B cell (primary cell): ENCODE results near the gene ZNF524. TPM values are rescaled to one million over a fixed set of nuclear protein-coding genes. Genes with fewer than 3 reads are reported as not detected.

Experiments used
- ATAC-seq: fragments of 200-7000 bp; cut with Tn5 transposase; one replicate; pipeline ENCODE4 v1.10.0; 2021; ENCODE audit warnings: low read depth, mild to moderate bottlenecking, moderate number of reproducible peaks, moderate library complexity
- CTCF ChIA-PET: fragments of 350-600 bp; sonication (Branson Sonifier 250); formaldehyde crosslinking; loops from one replicate; lab custom pipeline; 2021; ENCODE audit warnings: antibody characterized with exemption, inconsistent platforms; lab: Charles Lee
- POLR2A ChIA-PET: fragments of 350-600 bp; sonication (Branson Sonifier 250); formaldehyde crosslinking; loops from one replicate; lab custom pipeline; 2021; ENCODE audit warnings: antibody characterized with exemption; lab: Charles Lee
- DNase-seq: peaks from one replicate; pipeline ENCODE4 v3.0.0; 2013
- H2AFZ ChIP-seq: 2 replicates; pipeline ENCODE4 v1.6.1; 2012; ENCODE audit warnings: mild to moderate bottlenecking, low read depth, low read length; ENCODE audit not compliant: insufficient read depth, poor library complexity, severe bottlenecking
- H3K27ac ChIP-seq, 2 donors: 1 replicate in 1 of 2; 2 replicates in 1 of 2; pipeline ENCODE4 v1.5.1; 2012 to 2013; ENCODE audit warnings: low read length in 2 of 2, mild to moderate bottlenecking in 2 of 2, moderate library complexity in 1 of 2
- H3K27me3 ChIP-seq, 4 experiments: fragments of 200-600 bp in 1 of 4; sonication (generic) in 1 of 4; replicated peaks in 1 of 4; 1 replicate in 2 of 4; 2 replicates in 2 of 4; pipeline versions ENCODE4 v1.6.1 to v1.7.0; 2013 to 2016; ENCODE audit warnings: low read length in 3 of 4, mild to moderate bottlenecking in 2 of 4, mixed read lengths in 1 of 4, moderate library complexity in 1 of 4; ENCODE audit not compliant: insufficient read depth in 4 of 4, control insufficient read depth in 3 of 4; ENCODE audit errors: control extremely low read depth in 1 of 4
- H3K36me3 ChIP-seq, 2 experiments: replicated peaks in 1 of 2; 1 replicate in 1 of 2; 2 replicates in 1 of 2; pipeline versions ENCODE4 v1.6.1 to v1.7.1; 2013; ENCODE audit warnings: low read length in 1 of 2; ENCODE audit not compliant: insufficient read depth in 2 of 2, control insufficient read depth in 1 of 2; ENCODE audit errors: control extremely low read depth in 1 of 2, extremely low read depth in 1 of 2
- H3K4me1 ChIP-seq, 2 donors: fragments of 200-600 bp in 1 of 2; sonication (generic) in 1 of 2; 1 replicate in 1 of 2; 2 replicates in 1 of 2; pipeline versions ENCODE4 v1.5.1 to v1.6.1; 2013 to 2017; ENCODE audit warnings: low read length in 2 of 2; ENCODE audit not compliant: control insufficient read depth in 2 of 2, insufficient read depth in 2 of 2
- H3K4me2 ChIP-seq: replicated peaks from 2 replicates; pipeline ENCODE3; 2012; ENCODE audit warnings: mild to moderate bottlenecking, low read depth, low read length; ENCODE audit not compliant: poor library complexity, severe bottlenecking
- H3K4me3 ChIP-seq, 5 experiments: fragments of 200-600 bp in 1 of 5; sonication (generic) in 1 of 5; 1 replicate in 3 of 5; 2 replicates in 2 of 5; pipeline versions ENCODE4 v1.5.1 to v1.7.0; 2011 to 2016; ENCODE audit warnings: low read length in 4 of 5, mild to moderate bottlenecking in 4 of 5, low read depth in 2 of 5, control low read depth in 1 of 5, moderate library complexity in 1 of 5; ENCODE audit not compliant: insufficient read depth in 1 of 5; ENCODE audit errors: control extremely low read depth in 1 of 5, extremely low read depth in 1 of 5
- H3K79me2 ChIP-seq: fragments of 200-600 bp; sonication (generic); one replicate; pipeline ENCODE4 v1.6.0; 2016; ENCODE audit warnings: low read length; ENCODE audit not compliant: control insufficient read depth, insufficient read depth
- H3K9ac ChIP-seq: fragments of 200-600 bp; sonication (generic); 2 replicates; pipeline ENCODE4 v1.6.1; 2017; ENCODE audit warnings: mild to moderate bottlenecking, low read length, moderate library complexity
- H3K9me3 ChIP-seq, 3 donors: one replicate each; pipeline versions ENCODE4 v1.6.1 to v1.7.1; 2013; ENCODE audit warnings: low read length in 2 of 3; ENCODE audit not compliant: control insufficient read depth in 2 of 3, insufficient read depth in 1 of 3; ENCODE audit errors: control extremely low read depth in 1 of 3
- H4K20me1 ChIP-seq: 2 replicates; pipeline ENCODE4 v1.6.0; 2012; ENCODE audit warnings: mild to moderate bottlenecking, low read length; ENCODE audit not compliant: insufficient read depth, control insufficient read depth, poor library complexity, severe bottlenecking
- H3K27ac Mint-ChIP-seq: one replicate; pipeline ENCODE4 v1.8.0; 2021; ENCODE audit warnings: mixed read lengths
- H3K27me3 Mint-ChIP-seq: one replicate; pipeline ENCODE4 v1.8.0; 2021; ENCODE audit warnings: mixed read lengths
- H3K4me1 Mint-ChIP-seq: one replicate; pipeline ENCODE4 v1.8.0; 2021; ENCODE audit warnings: mixed read lengths
- H3K4me3 Mint-ChIP-seq: one replicate; pipeline ENCODE4 v1.8.0; 2021; ENCODE audit warnings: mixed read lengths
- H3K9me3 Mint-ChIP-seq: one replicate; pipeline ENCODE4 v1.8.0; 2022; ENCODE audit warnings: mixed read lengths; ENCODE audit not compliant: insufficient read depth
- CTCF ChIP-seq: fragments of 200-600 bp; IDR thresholded peaks from one replicate; pipeline ENCODE4 v1.8.0; 2022; ENCODE audit warnings: antibody characterized with exemption, mild to moderate bottlenecking
- EZH2 ChIP-seq: IDR thresholded peaks from 2 replicates; pipeline ENCODE4 v1.6.1; 2012; ENCODE audit warnings: borderline replicate concordance, low read depth, mild to moderate bottlenecking, moderate library complexity, low read length; ENCODE audit not compliant: insufficient read depth, poor library complexity, severe bottlenecking
- WGBS: methylation state at CpG from one replicate; pipeline ENCODE4 v1.1.5; 2013; ENCODE audit warnings: missing lambda C conversion rate; ENCODE audit not compliant: insufficient coverage; 5-methylcytosine and 5-hydroxymethylcytosine counted together
- intact Hi-C: fragments of 100-400 bp; cut with micrococcal nuclease; formaldehyde crosslinking; loops from one replicate; pipeline ENCODE4 v1.10.0; 2022
- polyA plus RNA-seq: library from polyadenylated mRNA; depleted of rRNA; stranded (reverse); fragments of >200 nt; gene quantifications from 2 replicates; pipeline ENCODE4 v1.2.3, GENCODE V29; 2012
- total RNA-seq, 2 donors: library from RNA; stranded (reverse); fragments of 120-200 nt in 1 of 2; gene quantifications; 1 replicate in 1 of 2; 2 replicates in 1 of 2; pipeline versions ENCODE4 v1.2.3 to v1.2.4, GENCODE V29; 2013 to 2022

Gene ZNF524
- total and polyA plus RNA-seq, 2 donors (not counting 1 experiment from before 2014, with no cell fraction given) = 23.8 to 27.4 TPM

DNA sequence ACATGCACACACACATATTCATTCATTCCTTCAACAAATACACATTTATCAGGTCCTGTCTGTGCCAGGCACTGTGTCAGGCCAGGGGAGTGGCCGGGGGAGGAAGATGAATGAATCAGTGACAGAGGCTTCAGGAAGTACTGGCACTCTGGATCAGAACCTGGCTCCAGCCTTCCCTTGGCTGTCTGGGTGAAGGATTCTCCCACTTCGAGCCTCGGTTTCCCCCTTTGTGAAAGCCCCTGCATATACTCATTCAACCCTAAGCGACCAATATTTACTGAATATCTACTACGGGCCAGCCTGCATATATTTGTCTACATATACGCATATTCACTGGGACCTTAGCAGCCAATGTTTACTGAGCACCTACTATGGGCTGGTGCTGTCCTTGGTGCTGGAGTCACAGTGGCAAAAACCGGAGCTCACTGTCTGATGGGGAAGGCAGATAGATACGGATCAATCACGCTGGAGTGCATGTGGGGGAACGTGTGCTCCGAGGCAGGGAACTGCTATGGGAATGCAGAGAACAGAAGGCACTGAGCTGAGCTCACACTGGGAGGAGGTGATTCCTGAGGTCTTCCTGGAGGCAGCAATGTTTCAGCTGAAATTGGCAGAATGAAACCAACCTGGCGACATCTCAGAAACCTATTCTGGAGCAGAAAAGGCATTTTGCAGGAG lies 18.8 kb upstream of the ZNF524 start:
- Histone ChIP-seq H3K4me2 (peak overlapping the region; percentile 93), H3K27me3 (no peaks in the 10 kb centered on the region), H3K36me3 (no peaks in the 10 kb centered on the region), H3K27ac (peak overlapping the region; percentile 66 to 80), H3K9ac (peak overlapping the region; percentile 80), H3K4me3 (peak overlapping the region; percentile 19 to 78 (median 69)), H3K4me1 (peaks cover 28 to 31% of the 10 kb centered on the region in 2 donors), H4K20me1 (no peaks in the 10 kb centered on the region), H3K9me3 (peaks cover 0 to 6% (median 0%) of the 10 kb centered on the region in 3 donors), H3K79me2 (no peaks in the 10 kb centered on the region), H2AFZ (peak overlapping the region; percentile 96)
- CTCF ChIA-PET = interaction anchor here (1.2 to 1.4 kb wide), 2 partner anchors 50 to 51 kb away, joined by 4 to 7 read pairs; no protein-coding TSS in a partner anchor
- peak overlapping the region; percentile 68 for H3K27ac Mint-ChIP-seq
- ATAC-seq = no peak
- DNase-seq = peak; percentile 32
- no peak for TF ChIP-seq CTCF
- TF ChIP-seq EZH2 = no peak
- intact Hi-C loops = loop anchor here (2.0 kb wide), 1 partner anchor 18 kb away; the partner anchor contains the start of gene FIZ1
- H3K27me3 Mint-ChIP-seq = no peaks in the 10 kb centered on the region
- POLR2A ChIA-PET = interaction anchor here (0.6 to 1.9 kb wide), 3 partner anchors 13 to 24 kb away, joined by 3 to 8 read pairs (median 5); partner anchors contain the start of genes FIZ1 and ZNF865
- H3K9me3 Mint-ChIP-seq = no peaks in the 10 kb centered on the region
- H3K4me3 Mint-ChIP-seq = peak overlapping the region; percentile 83
- WGBS = 51% methylated on average over 12 of the region's 12 CpGs
- peaks cover 36% of the 10 kb centered on the region for H3K4me1 Mint-ChIP-seq

DNA sequence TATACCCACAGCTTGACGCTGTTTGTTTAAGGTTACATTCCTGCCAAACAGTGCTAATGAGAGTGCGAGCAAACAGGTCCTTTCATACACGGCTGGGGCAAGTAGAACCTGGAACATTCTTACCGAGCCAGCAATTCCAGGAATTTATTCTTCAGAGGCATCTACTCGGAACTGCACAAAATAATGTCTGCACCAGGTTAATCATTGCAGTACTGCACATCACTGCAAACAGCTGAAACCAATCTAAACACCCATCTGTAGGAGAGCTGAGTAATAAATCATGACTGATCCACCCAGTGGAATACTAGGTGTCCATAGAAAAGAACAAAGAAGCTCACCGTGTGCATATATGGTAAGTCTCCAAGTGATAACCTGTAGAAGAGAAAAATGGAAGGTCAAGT lies 18.3 kb upstream of the ZNF524 start:
- no peaks in the 10 kb centered on the region for H4K20me1 ChIP-seq
- DNase-seq (no peak), ATAC-seq (no peak)
- H3K27ac ChIP-seq = no peak overlapping the region
- H3K27me3 ChIP-seq = no peaks in the 10 kb centered on the region
- WGBS = 57% methylated on average over 5 of the region's 6 CpGs
- peaks cover 33 to 36% of the 10 kb centered on the region in 2 donors for H3K4me1 ChIP-seq
- H3K9me3 ChIP-seq = peaks cover 0 to 6% (median 0%) of the 10 kb centered on the region in 3 donors
- H3K27me3 Mint-ChIP-seq = no peaks in the 10 kb centered on the region
- POLR2A ChIA-PET = interaction anchor here (1.9 kb wide), 1 partner anchor 17 kb away, joined by 8 read pairs; the partner anchor contains the start of gene FIZ1
- intact Hi-C loops = loop anchor here (2.0 kb wide), 1 partner anchor 17 kb away; the partner anchor contains the start of gene FIZ1
- H3K9ac ChIP-seq = no peak overlapping the region
- no peaks in the 10 kb centered on the region for H3K79me2 ChIP-seq
- TF ChIP-seq CTCF = no peak
- no peak for TF ChIP-seq EZH2
- no peaks in the 10 kb centered on the region for H3K36me3 ChIP-seq
- peak overlapping the region; percentile 93 for H3K4me2 ChIP-seq
- peak overlapping the region; percentile 96 for H2AFZ ChIP-seq
- peaks cover 39% of the 10 kb centered on the region for H3K4me1 Mint-ChIP-seq
- H3K27ac Mint-ChIP-seq = peak overlapping the region; percentile 66
- CTCF ChIA-PET = interaction anchor here (1.2 kb wide), 1 partner anchor 49 kb away, joined by 4 read pairs; no protein-coding TSS in a partner anchor
- H3K9me3 Mint-ChIP-seq = no peaks in the 10 kb centered on the region
- H3K4me3 Mint-ChIP-seq = peak overlapping the region; percentile 83
- H3K4me3 ChIP-seq = no peak overlapping the region
